Spleen (tissue), 7 donors: ENCODE results near the gene SMARCD3.

Experiments
- POLR2AphosphoS5 ChIP-seq, 3 donors: sonication (generic); formaldehyde crosslinking; IDR thresholded peaks; one replicate each; pipeline ENCODE4 v1.5.1; 2017; ENCODE audit warnings: antibody characterized with exemption in 3 of 3
- TF ChIP-seq, protein P1 (sequence below), 11 experiments: fragments of 200-600 bp in 7 of 11; fragments of 450-650 bp in 4 of 11; sonication (generic) in 4 of 11; IDR thresholded peaks in 8 of 11; conservative IDR thresholded peaks in 3 of 11; 1 replicate in 7 of 11; 2 replicates in 4 of 11; pipeline versions ENCODE4 v1.4.0 to v1.8.0; 2016 to 2021; ENCODE audit warnings: antibody characterized with exemption in 11 of 11, inconsistent platforms in 4 of 11, mild to moderate bottlenecking in 1 of 11
- donor health status: DM: no; HTN: no; CAD: no; lungs with moderate emphysema.
- donor health status: DM: no; HTN: no; CAD: no.
- donor health status: DM: no; HTN: no; CAD: no.

GRCh38 chr7:151207804-151208203, 40.7 kb downstream of the SMARCD3 start:
- TF ChIP-seq, protein P1, sequence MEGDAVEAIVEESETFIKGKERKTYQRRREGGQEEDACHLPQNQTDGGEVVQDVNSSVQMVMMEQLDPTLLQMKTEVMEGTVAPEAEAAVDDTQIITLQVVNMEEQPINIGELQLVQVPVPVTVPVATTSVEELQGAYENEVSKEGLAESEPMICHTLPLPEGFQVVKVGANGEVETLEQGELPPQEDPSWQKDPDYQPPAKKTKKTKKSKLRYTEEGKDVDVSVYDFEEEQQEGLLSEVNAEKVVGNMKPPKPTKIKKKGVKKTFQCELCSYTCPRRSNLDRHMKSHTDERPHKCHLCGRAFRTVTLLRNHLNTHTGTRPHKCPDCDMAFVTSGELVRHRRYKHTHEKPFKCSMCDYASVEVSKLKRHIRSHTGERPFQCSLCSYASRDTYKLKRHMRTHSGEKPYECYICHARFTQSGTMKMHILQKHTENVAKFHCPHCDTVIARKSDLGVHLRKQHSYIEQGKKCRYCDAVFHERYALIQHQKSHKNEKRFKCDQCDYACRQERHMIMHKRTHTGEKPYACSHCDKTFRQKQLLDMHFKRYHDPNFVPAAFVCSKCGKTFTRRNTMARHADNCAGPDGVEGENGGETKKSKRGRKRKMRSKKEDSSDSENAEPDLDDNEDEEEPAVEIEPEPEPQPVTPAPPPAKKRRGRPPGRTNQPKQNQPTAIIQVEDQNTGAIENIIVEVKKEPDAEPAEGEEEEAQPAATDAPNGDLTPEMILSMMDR (IDR thresholded peaks at IDR 0.05 in 8 of 11, conservative IDR thresholded peaks at IDR 0.05 in 3 of 11) = no peak
- TF ChIP-seq POLR2AphosphoS5 (IDR thresholded peaks at IDR 0.05) = peak in 1 of 3 donors; percentile 30
